WTC11 (cell line): ENCODE measurements around the gene MYLK2. TPM values are rescaled to one million over a fixed set of nuclear protein-coding genes. Genes with fewer than 3 reads are reported as not detected.

Experiments used
- ATAC-seq: fragments of 200-7000 bp; cut with Tn5 transposase; 2 replicates; pipeline ENCODE4 v1.10.0; 2021; ENCODE audit warnings: mild to moderate bottlenecking, moderate library complexity
- CTCF ChIA-PET: fragments of 300-600 bp; sonication (Branson Sonifier 250); formaldehyde crosslinking; loops from one replicate; lab custom pipeline; 2021; ENCODE audit warnings: antibody characterized with exemption; lab: Charles Lee
- POLR2A ChIA-PET: fragments of 350-600 bp; sonication (Branson Sonifier 250); formaldehyde crosslinking; loops from one replicate; lab custom pipeline; 2021; ENCODE audit warnings: antibody characterized with exemption; lab: Charles Lee
- DNase-seq: peaks from one replicate; pipeline ENCODE4 v3.0.0; 2021; ENCODE audit warnings: low spot score
- H3K27ac Mint-ChIP-seq: 2 replicates; pipeline ENCODE4 v1.8.0; 2021; ENCODE audit warnings: mixed read lengths
- H3K27me3 Mint-ChIP-seq: 2 replicates; pipeline ENCODE4 v1.8.0; 2021; ENCODE audit warnings: low read depth, mild to moderate bottlenecking, moderate library complexity, mixed read lengths
- H3K36me3 Mint-ChIP-seq: 2 replicates; pipeline ENCODE4 v1.8.0; 2021; ENCODE audit warnings: mixed read lengths
- H3K4me1 Mint-ChIP-seq: 2 replicates; pipeline ENCODE4 v1.8.0; 2022; ENCODE audit warnings: mixed read lengths
- H3K4me3 Mint-ChIP-seq: 2 replicates; pipeline ENCODE4 v1.8.0; 2021; ENCODE audit warnings: mild to moderate bottlenecking, moderate library complexity, mixed read lengths
- H3K9me3 Mint-ChIP-seq: 2 replicates; pipeline ENCODE4 v1.8.0; 2021; ENCODE audit warnings: mixed read lengths
- AR ChIP-seq: fragments of 250-450 bp; sonication (Bioruptor Pico); IDR thresholded peaks from 2 replicates; pipeline ENCODE4 v1.9.0; 2021; ENCODE audit warnings: mild to moderate bottlenecking
- ATF3 ChIP-seq: sonication (generic); formaldehyde crosslinking; conservative IDR thresholded peaks from 2 replicates; pipeline ENCODE4 v1.8.1; 2022; ENCODE audit warnings: mild to moderate bottlenecking, missing genetic modification reagents
- ATF6 ChIP-seq: sonication (generic); formaldehyde crosslinking; IDR thresholded peaks from 2 replicates; pipeline ENCODE4 v1.8.1; 2023; ENCODE audit warnings: mild to moderate bottlenecking, missing genetic modification reagents
- CREM ChIP-seq: sonication (generic); formaldehyde crosslinking; IDR thresholded peaks from 2 replicates; pipeline ENCODE4 v1.8.1; 2022; ENCODE audit warnings: mild to moderate bottlenecking, missing genetic modification reagents, moderate library complexity
- E2F5 ChIP-seq: sonication (generic); formaldehyde crosslinking; IDR thresholded peaks from 2 replicates; pipeline ENCODE4 v1.8.1; 2022; ENCODE audit warnings: mild to moderate bottlenecking, moderate library complexity, missing genetic modification reagents
- EMX1 ChIP-seq: fragments of 250-450 bp; sonication (Bioruptor Pico); IDR thresholded peaks from 2 replicates; pipeline ENCODE4 v1.8.0; 2021; ENCODE audit warnings: mild to moderate bottlenecking
- FOXP4 ChIP-seq: sonication (generic); formaldehyde crosslinking; IDR thresholded peaks from 2 replicates; pipeline ENCODE4 v1.8.0; 2022; ENCODE audit warnings: mild to moderate bottlenecking, missing genetic modification reagents
- GABPB1 ChIP-seq: sonication (generic); formaldehyde crosslinking; IDR thresholded peaks from 2 replicates; pipeline ENCODE4 v1.8.1; 2023; ENCODE audit warnings: mild to moderate bottlenecking, missing genetic modification reagents
- SP1 ChIP-seq: sonication (generic); formaldehyde crosslinking; conservative IDR thresholded peaks from 2 replicates; pipeline ENCODE4 v1.8.1; 2022; ENCODE audit warnings: missing genetic modification reagents
- TP53 ChIP-seq: sonication (generic); formaldehyde crosslinking; IDR thresholded peaks from 2 replicates; pipeline ENCODE4 v1.8.1; 2023; ENCODE audit warnings: mild to moderate bottlenecking, missing genetic modification reagents
- USF1 ChIP-seq: sonication (generic); formaldehyde crosslinking; IDR thresholded peaks from 2 replicates; pipeline ENCODE4 v1.8.0; 2022; ENCODE audit warnings: mild to moderate bottlenecking, missing genetic modification reagents
- ZNF121 ChIP-seq: sonication (generic); formaldehyde crosslinking; IDR thresholded peaks from 2 replicates; pipeline ENCODE4 v1.8.0; 2023; ENCODE audit warnings: missing genetic modification reagents
- ZNF512 ChIP-seq: sonication (generic); formaldehyde crosslinking; IDR thresholded peaks from 2 replicates; pipeline ENCODE4 v1.8.1; 2022; ENCODE audit warnings: missing genetic modification reagents, borderline replicate concordance
- ZNF532 ChIP-seq: fragments of 250-450 bp; sonication (Bioruptor Pico); IDR thresholded peaks from 2 replicates; pipeline ENCODE4 v1.9.0; 2021; ENCODE audit warnings: mild to moderate bottlenecking, borderline replicate concordance
- total RNA-seq: library from RNA; stranded (reverse); gene quantifications from 3 replicates; pipeline ENCODE4 v1.2.3, GENCODE V29; 2021

MYLK2 gene
- total RNA-seq, 1 experiment from 2014 or later, result 0.28 TPM

- ATAC-seq, result no peak
- Mint-ChIP-seq H3K4me1 (0 out of 2 replicates have a peak, but pooled peaks cover 13% of the 10 kb centered on the region), H3K27me3 (no peaks in the 10 kb centered on the region), H3K4me3 (no peak overlapping the region), H3K27ac (no peak overlapping the region), H3K9me3 (no peaks in the 10 kb centered on the region), H3K36me3 (no peaks in the 10 kb centered on the region)
- CTCF ChIA-PET, result interaction anchor here (0.6 to 5.7 kb wide), 7 partner anchors 10 to 256 kb away, joined by 3 to 70 read pairs (median 3); partner anchors contain the start of gene FOXS1
- TF ChIP-seq ZNF512 (CRISPR knock-in tag) (no peak), USF1 (CRISPR knock-in tag) (no peak), CREM (CRISPR knock-in tag) (no peak), ATF3 (CRISPR knock-in tag) (no peak), GABPB1 (CRISPR knock-in tag) (no peak), TP53 (CRISPR knock-in tag) (no peak), E2F5 (CRISPR knock-in tag) (no peak), ATF6 (CRISPR knock-in tag) (no peak), ZNF532 (no peak), FOXP4 (CRISPR knock-in tag) (no peak), ZNF121 (CRISPR knock-in tag) (no peak), EMX1 (CRISPR knock-in tag) (no peak), AR (CRISPR knock-in tag) (no peak), SP1 (CRISPR knock-in tag) (no peak)
- POLR2A ChIA-PET, result no interaction called here
- DNase-seq, result no peak
Observed at GRCh38 chr20:31835977-31836852, 17.1 kb downstream of the MYLK2 start.
